WTC11 (cell line): ENCODE data around the gene ITSN1. TPM values are rescaled to one million over a fixed set of nuclear protein-coding genes. Genes with fewer than 3 reads are reported as not detected.

Experiments used
- ATAC-seq: fragments of 200-7000 bp; cut with Tn5 transposase; 2 replicates; pipeline ENCODE4 v1.10.0; 2021; ENCODE audit warnings: mild to moderate bottlenecking, moderate library complexity
- CTCF ChIA-PET: fragments of 300-600 bp; sonication (Branson Sonifier 250); formaldehyde crosslinking; loops from one replicate; lab custom pipeline; 2021; ENCODE audit warnings: antibody characterized with exemption; lab: Charles Lee
- POLR2A ChIA-PET: fragments of 350-600 bp; sonication (Branson Sonifier 250); formaldehyde crosslinking; loops from one replicate; lab custom pipeline; 2021; ENCODE audit warnings: antibody characterized with exemption; lab: Charles Lee
- DNase-seq: peaks from one replicate; pipeline ENCODE4 v3.0.0; 2021; ENCODE audit warnings: low spot score
- H3K27ac Mint-ChIP-seq: 2 replicates; pipeline ENCODE4 v1.8.0; 2021; ENCODE audit warnings: mixed read lengths
- H3K27me3 Mint-ChIP-seq: 2 replicates; pipeline ENCODE4 v1.8.0; 2021; ENCODE audit warnings: low read depth, mild to moderate bottlenecking, moderate library complexity, mixed read lengths
- H3K36me3 Mint-ChIP-seq: 2 replicates; pipeline ENCODE4 v1.8.0; 2021; ENCODE audit warnings: mixed read lengths
- H3K4me1 Mint-ChIP-seq: 2 replicates; pipeline ENCODE4 v1.8.0; 2022; ENCODE audit warnings: mixed read lengths
- H3K4me3 Mint-ChIP-seq: 2 replicates; pipeline ENCODE4 v1.8.0; 2021; ENCODE audit warnings: mild to moderate bottlenecking, moderate library complexity, mixed read lengths
- H3K9me3 Mint-ChIP-seq: 2 replicates; pipeline ENCODE4 v1.8.0; 2021; ENCODE audit warnings: mixed read lengths
- CBFB ChIP-seq: sonication (generic); formaldehyde crosslinking; IDR thresholded peaks from 2 replicates; pipeline ENCODE4 v1.8.1; 2022; ENCODE audit warnings: mild to moderate bottlenecking, low read depth, missing genetic modification reagents
- ETV6 ChIP-seq: sonication (generic); formaldehyde crosslinking; IDR thresholded peaks from 2 replicates; pipeline ENCODE4 v1.8.1; 2022; ENCODE audit warnings: mild to moderate bottlenecking, missing genetic modification reagents
- IRF1 ChIP-seq: sonication (generic); formaldehyde crosslinking; IDR thresholded peaks from 2 replicates; pipeline ENCODE4 v1.8.0; 2023; ENCODE audit warnings: missing genetic modification reagents
- JAZF1 ChIP-seq: fragments of 250-450 bp; sonication (Bioruptor Pico); IDR thresholded peaks from 2 replicates; pipeline ENCODE4 v1.9.0; 2021; ENCODE audit warnings: moderate library complexity, mild to moderate bottlenecking, inconsistent platforms
- NFATC4 ChIP-seq: fragments of 250-450 bp; sonication (Bioruptor Pico); IDR thresholded peaks from 2 replicates; pipeline ENCODE4 v1.9.0; 2021; ENCODE audit warnings: mild to moderate bottlenecking
- NFE2L1 ChIP-seq: sonication (generic); formaldehyde crosslinking; IDR thresholded peaks from 2 replicates; pipeline ENCODE4 v1.8.1; 2023; ENCODE audit warnings: missing genetic modification reagents
- NR3C1 ChIP-seq: sonication (generic); formaldehyde crosslinking; conservative IDR thresholded peaks from 2 replicates; pipeline ENCODE4 v1.8.1; 2023; ENCODE audit warnings: low read depth, mild to moderate bottlenecking, missing genetic modification reagents
- OVOL2 ChIP-seq: fragments of 250-450 bp; sonication (Bioruptor Pico); IDR thresholded peaks from 2 replicates; pipeline ENCODE4 v1.9.0; 2021; ENCODE audit warnings: mild to moderate bottlenecking, borderline replicate concordance
- PRDM15 ChIP-seq: sonication (generic); formaldehyde crosslinking; IDR thresholded peaks from 2 replicates; pipeline ENCODE4 v1.8.0; 2022; ENCODE audit warnings: missing genetic modification reagents
- PRRX2 ChIP-seq: fragments of 250-450 bp; sonication (Bioruptor Pico); IDR thresholded peaks from 2 replicates; pipeline ENCODE4 v1.8.0; 2021; ENCODE audit warnings: mild to moderate bottlenecking
- SMAD3 ChIP-seq: sonication (generic); formaldehyde crosslinking; IDR thresholded peaks from 2 replicates; pipeline ENCODE4 v1.8.0; 2022; ENCODE audit warnings: missing genetic modification reagents, mild to moderate bottlenecking, borderline replicate concordance
- SMAD4 ChIP-seq: sonication (generic); formaldehyde crosslinking; IDR thresholded peaks from 2 replicates; pipeline ENCODE4 v1.8.0; 2022; ENCODE audit warnings: mild to moderate bottlenecking, missing genetic modification reagents
- TEAD1 ChIP-seq: sonication (generic); formaldehyde crosslinking; IDR thresholded peaks from 2 replicates; pipeline ENCODE4 v1.8.0; 2022; ENCODE audit warnings: mild to moderate bottlenecking, missing genetic modification reagents
- ZNF219 ChIP-seq: sonication (generic); formaldehyde crosslinking; IDR thresholded peaks from 2 replicates; pipeline ENCODE4 v1.8.0; 2023; ENCODE audit warnings: missing genetic modification reagents, mild to moderate bottlenecking, borderline replicate concordance
- ZSCAN18 ChIP-seq: fragments of 250-450 bp; sonication (Bioruptor Pico); IDR thresholded peaks from 2 replicates; pipeline ENCODE4 v2.1.2; 2022; ENCODE audit warnings: mild to moderate bottlenecking, moderate library complexity
- total RNA-seq: library from RNA; stranded (reverse); gene quantifications from 3 replicates; pipeline ENCODE4 v1.2.3, GENCODE V29; 2021
- TF ChIP-seq, protein P1 (sequence below): fragments of 250-450 bp; sonication (Bioruptor Pico); IDR thresholded peaks from 2 replicates; pipeline ENCODE4 v1.9.0; 2021; ENCODE audit warnings: mild to moderate bottlenecking
- TF ChIP-seq, protein P2 (sequence below): sonication (generic); formaldehyde crosslinking; conservative IDR thresholded peaks from 2 replicates; pipeline ENCODE4 v1.8.1; 2022; ENCODE audit warnings: mild to moderate bottlenecking, missing genetic modification reagents

The ITSN1 gene
- total RNA-seq, 1 experiment from 2014 or later: 69.6 TPM

DNA sequence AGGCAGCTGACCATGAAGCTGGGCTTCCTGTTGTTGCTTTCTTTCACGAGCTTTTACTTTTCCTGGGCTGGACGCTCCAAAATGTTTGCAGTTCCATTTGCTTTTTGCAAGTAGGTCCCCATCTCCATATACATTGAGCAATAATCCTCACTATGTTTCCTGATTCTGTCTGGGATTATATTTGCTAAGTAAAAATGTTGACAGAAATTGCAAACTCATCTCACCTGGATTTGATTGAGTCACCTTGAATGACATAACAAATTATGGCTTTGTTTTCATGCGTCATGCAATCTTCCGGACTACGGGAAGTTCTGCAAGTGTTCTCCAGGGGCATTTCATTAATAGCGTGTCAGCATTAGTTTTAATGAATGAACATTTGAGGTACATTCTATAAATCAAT, 254.4 kb downstream of the ITSN1 start (continued):
- TF ChIP-seq IRF1 (no peak), JAZF1 (CRISPR knock-in tag) (no peak), SMAD4 (no peak), ETV6 (CRISPR knock-in tag) (no peak), ZSCAN18 (no peak), PRRX2 (no peak), SMAD3 (CRISPR knock-in tag) (no peak), TEAD1 (CRISPR knock-in tag) (no peak), NFATC4 (no peak), ZNF219 (CRISPR knock-in tag) (no peak)
- TF ChIP-seq, protein P1, sequence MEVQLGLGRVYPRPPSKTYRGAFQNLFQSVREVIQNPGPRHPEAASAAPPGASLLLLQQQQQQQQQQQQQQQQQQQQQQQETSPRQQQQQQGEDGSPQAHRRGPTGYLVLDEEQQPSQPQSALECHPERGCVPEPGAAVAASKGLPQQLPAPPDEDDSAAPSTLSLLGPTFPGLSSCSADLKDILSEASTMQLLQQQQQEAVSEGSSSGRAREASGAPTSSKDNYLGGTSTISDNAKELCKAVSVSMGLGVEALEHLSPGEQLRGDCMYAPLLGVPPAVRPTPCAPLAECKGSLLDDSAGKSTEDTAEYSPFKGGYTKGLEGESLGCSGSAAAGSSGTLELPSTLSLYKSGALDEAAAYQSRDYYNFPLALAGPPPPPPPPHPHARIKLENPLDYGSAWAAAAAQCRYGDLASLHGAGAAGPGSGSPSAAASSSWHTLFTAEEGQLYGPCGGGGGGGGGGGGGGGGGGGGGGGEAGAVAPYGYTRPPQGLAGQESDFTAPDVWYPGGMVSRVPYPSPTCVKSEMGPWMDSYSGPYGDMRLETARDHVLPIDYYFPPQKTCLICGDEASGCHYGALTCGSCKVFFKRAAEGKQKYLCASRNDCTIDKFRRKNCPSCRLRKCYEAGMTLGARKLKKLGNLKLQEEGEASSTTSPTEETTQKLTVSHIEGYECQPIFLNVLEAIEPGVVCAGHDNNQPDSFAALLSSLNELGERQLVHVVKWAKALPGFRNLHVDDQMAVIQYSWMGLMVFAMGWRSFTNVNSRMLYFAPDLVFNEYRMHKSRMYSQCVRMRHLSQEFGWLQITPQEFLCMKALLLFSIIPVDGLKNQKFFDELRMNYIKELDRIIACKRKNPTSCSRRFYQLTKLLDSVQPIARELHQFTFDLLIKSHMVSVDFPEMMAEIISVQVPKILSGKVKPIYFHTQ (CRISPR knock-in tag): no peak

DNA sequence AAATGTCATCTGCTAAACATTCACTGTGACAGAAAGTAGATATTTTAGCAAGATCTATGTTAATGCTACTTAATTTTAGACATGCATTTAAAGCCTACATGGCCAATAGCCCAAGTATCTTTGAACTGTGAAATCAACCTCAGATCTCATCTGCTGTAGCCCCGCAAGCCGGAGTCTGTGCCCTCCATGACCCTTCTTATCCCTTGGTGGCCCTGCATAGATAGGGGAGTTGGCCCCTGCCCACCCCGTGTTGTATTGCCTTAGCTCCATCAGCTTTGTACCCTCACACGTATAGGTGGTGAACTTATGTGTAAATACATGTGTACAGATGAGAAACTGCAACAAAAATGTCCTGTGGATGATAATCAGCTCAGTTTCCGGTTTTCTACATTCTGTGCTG, 254.8 kb downstream of the ITSN1 start:
- ChIA-PET POLR2A (no interaction called here), CTCF (interaction anchor here (0.6 to 3.6 kb wide), 2 partner anchors 27 to 48 kb away, joined by 4 to 15 read pairs; no protein-coding TSS in a partner anchor)
- DNase-seq (no peak), ATAC-seq (no peak)
- Mint-ChIP-seq H3K27me3 (0 out of 2 replicates have a peak, but pooled peaks cover 6% of the 10 kb centered on the region), H3K9me3 (no peaks in the 10 kb centered on the region), H3K36me3 (0 out of 2 replicates have a peak, but pooled peaks cover 2% of the 10 kb centered on the region), H3K4me1 (peaks cover 21% of the 10 kb centered on the region), H3K27ac (no peak overlapping the region), H3K4me3 (no peak overlapping the region)
- TF ChIP-seq NFE2L1 (CRISPR knock-in tag) (no peak), CBFB (CRISPR knock-in tag) (no peak), PRDM15 (CRISPR knock-in tag) (no peak), NR3C1 (CRISPR knock-in tag) (no peak), OVOL2 (CRISPR knock-in tag) (no peak), SMAD3 (CRISPR knock-in tag) (no peak)
- TF ChIP-seq, protein P2, sequence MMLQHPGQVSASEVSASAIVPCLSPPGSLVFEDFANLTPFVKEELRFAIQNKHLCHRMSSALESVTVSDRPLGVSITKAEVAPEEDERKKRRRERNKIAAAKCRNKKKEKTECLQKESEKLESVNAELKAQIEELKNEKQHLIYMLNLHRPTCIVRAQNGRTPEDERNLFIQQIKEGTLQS (CRISPR knock-in tag): no peak
